ENCODE measurements around the gene DCAF4. TPM values are rescaled to one million over a fixed set of nuclear protein-coding genes. Genes with fewer than 3 reads are reported as not detected.
"Not testable (repeated sequence)": the region's sequence is repeated elsewhere in the genome, so short reads cannot be mapped to it uniquely, and the experiment has no call there.

Gene DCAF4
- total RNA-seq, 1 experiment from 2014 or later: 19.3 TPM

GRCh38 chr14:72968316-72968715 is 42.1 kb downstream of the DCAF4 start:
- no peak for DNase-seq (ENCODE audit: low read depth)

GRCh38 chr14:72970058-72970630 is 43.9 kb downstream of the DCAF4 start:
- DNase-seq (ENCODE audit: low read depth): no peak

GRCh38 chr14:72970824-72971434 is 44.7 kb downstream of the DCAF4 start:
- DNase-seq (ENCODE audit: low read depth): no peak

- DNase-seq (ENCODE audit: low read depth): no peak
Measured at GRCh38 chr14:72974661-72975060, 48.4 kb downstream of the DCAF4 start.

- DNase-seq (ENCODE audit: low read depth): peak; percentile 6
Measured at GRCh38 chr14:72975770-72976169, 49.5 kb downstream of the DCAF4 start.

GRCh38 chr14:72978856-72979255 is 52.6 kb downstream of the DCAF4 start:
- DNase-seq (ENCODE audit: low read depth): no peak

GRCh38 chr14:72980863-72981262 is 54.6 kb downstream of the DCAF4 start:
- no peak for DNase-seq (ENCODE audit: low read depth)

GRCh38 chr14:72982146-72982708 is 56.0 kb downstream of the DCAF4 start:
- DNase-seq (ENCODE audit: low read depth): no peak

- DNase-seq (ENCODE audit: low read depth): no peak
Measured at GRCh38 chr14:72986214-72986613, 60.0 kb downstream of the DCAF4 start.

GRCh38 chr14:72986857-72987256 is 60.6 kb downstream of the DCAF4 start:
- DNase-seq (ENCODE audit: low read depth): no peak

- DNase-seq (ENCODE audit: low read depth): no peak
Measured at GRCh38 chr14:72990171-72990570, 63.9 kb downstream of the DCAF4 start.

- DNase-seq (ENCODE audit: low read depth): no peak
Measured at GRCh38 chr14:72996916-72997315, 70.7 kb downstream of the DCAF4 start.

GRCh38 chr14:72998252-72998903 is 72.1 kb downstream of the DCAF4 start:
- DNase-seq (ENCODE audit: low read depth): no peak

GRCh38 chr14:72999316-72999715 is 73.1 kb downstream of the DCAF4 start:
- DNase-seq (ENCODE audit: low read depth): no peak

GRCh38 chr14:73000073-73000472 is 73.8 kb downstream of the DCAF4 start:
- DNase-seq (ENCODE audit: low read depth): no peak

GRCh38 chr14:73003681-73004080 is 77.4 kb downstream of the DCAF4 start:
- DNase-seq (ENCODE audit: low read depth): no peak

GRCh38 chr14:73004641-73005040 is 78.4 kb downstream of the DCAF4 start:
- DNase-seq (ENCODE audit: low read depth): not testable (repeated sequence)

GRCh38 chr14:73007835-73008234 is 81.6 kb downstream of the DCAF4 start:
- no peak for DNase-seq (ENCODE audit: low read depth)

GRCh38 chr14:73008501-73008900 is 82.2 kb downstream of the DCAF4 start:
- no peak for DNase-seq (ENCODE audit: low read depth)

Data from HT1080 (cell line).